Posterior vena cava (tissue), 2 donors: Measurements from ENCODE around the gene NPIPB2. TPM values are rescaled to one million over a fixed set of nuclear protein-coding genes. Genes with fewer than 3 reads are reported as not detected.

Experiments used
- total RNA-seq, 2 donors: library from RNA; stranded (reverse); fragmentation: NEBNext Ultra II Directional; extraction: Animal tissue kit (Norgen Biotek cat#: 25700); gene quantifications; one replicate each; pipeline ENCODE4 v1.2.1, GENCODE V29; 2021
- donor health status: DM: yes; HTN: yes; CAD: no.
- donor health status: DM: yes; HTN: yes; CAD: no.

The NPIPB2 gene
- total RNA-seq, 2 donors from 2014 or later = 5.1 to 10.3 TPM

Other genes with a start within 250 kb of the NPIPB2 start
- 10 to 100 TPM; 32.9 to 34.4 TPM for gene TXNDC11, start 199.2 kb downstream of the NPIPB2 start, total RNA-seq
- gene ZC3H7A, start 144.8 kb downstream of the NPIPB2 start, total RNA-seq = 10 to 100 TPM; 51.2 to 60.9 TPM
- gene RSL1D1, start 90.5 kb downstream of the NPIPB2 start, total RNA-seq = 10 to 100 TPM; 93.4 to 95.1 TPM
- gene GSPT1, start 26.1 kb downstream of the NPIPB2 start, total RNA-seq = 10 to 100 TPM; 76.2 to 77.2 TPM
- not detected for gene TNFRSF17, start 23.2 kb upstream of the NPIPB2 start, total RNA-seq
- gene SNX29, start 34.7 kb upstream of the NPIPB2 start, total RNA-seq = 10 to 100 TPM; 39.7 to 46.3 TPM